EH (cell line): Measurements from ENCODE around the gene GABARAPL2.
"Not testable (repeated sequence)": the region's sequence is repeated elsewhere in the genome, so short reads cannot be mapped to it uniquely, and the experiment has no call there.

Source experiments
- DNase-seq: peaks from one replicate; pipeline ENCODE4 v3.0.0-alpha.2; 2015; ENCODE audit warnings: low read depth

Gene GABARAPL2

DNA sequence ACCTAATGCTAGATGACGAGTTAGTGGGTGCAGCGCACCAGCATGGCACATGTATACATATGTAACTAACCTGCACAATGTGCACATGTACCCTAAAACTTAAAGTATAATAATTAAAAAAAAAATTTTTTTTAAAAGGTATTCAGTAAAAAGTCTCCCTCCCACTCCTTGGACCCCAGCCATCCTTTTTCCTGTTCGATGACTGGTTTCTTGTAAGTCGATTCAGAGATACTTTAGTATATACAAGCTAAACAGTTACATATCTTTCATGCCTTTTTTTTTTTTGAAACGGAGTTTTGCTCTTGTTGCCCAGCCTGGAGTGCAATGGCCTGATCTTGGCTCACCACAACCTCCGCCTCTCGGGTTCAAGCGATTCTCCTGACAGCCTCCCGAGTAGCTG is 25.7 kb downstream of the GABARAPL2 start:
- not testable (repeated sequence) for DNase-seq

GRCh38 chr16:75593308-75593707 is 27.1 kb downstream of the GABARAPL2 start:
- DNase-seq, result no peak

DNA sequence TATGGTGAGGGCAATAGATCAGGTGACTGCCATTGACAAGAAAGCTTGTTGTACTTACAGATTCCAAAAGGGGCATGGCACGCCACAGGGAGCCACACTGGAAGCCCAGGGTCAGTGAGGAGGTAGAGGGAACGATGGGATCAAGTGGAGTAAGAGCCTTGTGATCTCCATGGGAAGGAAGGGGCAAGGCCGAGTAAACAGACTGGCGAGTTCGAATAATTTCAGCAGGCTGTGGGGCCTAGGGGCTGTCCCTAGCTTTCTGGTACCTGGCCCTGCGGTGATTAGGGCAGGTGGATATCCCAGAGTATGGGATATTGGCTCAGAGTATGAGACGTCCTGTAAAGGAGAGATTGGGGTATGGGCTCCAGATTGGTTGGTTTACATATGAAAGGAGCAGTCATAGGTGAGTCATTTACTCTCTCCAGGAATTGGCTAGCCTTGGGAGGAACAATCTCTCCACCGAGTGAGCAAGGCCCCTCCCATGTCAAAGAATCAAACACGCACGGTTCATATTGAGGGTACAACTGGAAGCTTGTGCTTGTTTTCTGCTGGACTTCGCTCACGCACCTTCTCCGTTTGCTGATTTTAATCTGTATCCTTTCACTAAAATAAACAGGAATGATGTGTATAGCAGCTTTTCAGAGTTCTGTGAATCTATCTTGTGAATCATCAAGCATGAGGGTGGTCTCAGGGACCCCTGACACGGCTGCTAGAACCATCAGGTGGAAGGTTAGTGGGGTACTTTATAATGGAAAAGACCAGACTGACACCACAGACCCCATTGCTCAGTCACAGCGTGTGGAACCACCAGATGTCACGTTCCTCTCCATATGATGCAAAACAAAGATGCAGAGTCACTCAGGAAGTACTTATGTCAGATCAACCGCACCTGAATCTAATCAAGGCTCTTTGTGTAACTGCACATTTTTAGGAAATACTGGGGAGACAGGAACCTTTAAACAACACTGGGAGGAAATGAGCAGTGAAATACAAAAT is 27.9 kb downstream of the GABARAPL2 start:
- peak; percentile 68 for DNase-seq

GRCh38 chr16:75599452-75600277 is 33.5 kb downstream of the GABARAPL2 start:
- peak; percentile 24 for DNase-seq

DNA sequence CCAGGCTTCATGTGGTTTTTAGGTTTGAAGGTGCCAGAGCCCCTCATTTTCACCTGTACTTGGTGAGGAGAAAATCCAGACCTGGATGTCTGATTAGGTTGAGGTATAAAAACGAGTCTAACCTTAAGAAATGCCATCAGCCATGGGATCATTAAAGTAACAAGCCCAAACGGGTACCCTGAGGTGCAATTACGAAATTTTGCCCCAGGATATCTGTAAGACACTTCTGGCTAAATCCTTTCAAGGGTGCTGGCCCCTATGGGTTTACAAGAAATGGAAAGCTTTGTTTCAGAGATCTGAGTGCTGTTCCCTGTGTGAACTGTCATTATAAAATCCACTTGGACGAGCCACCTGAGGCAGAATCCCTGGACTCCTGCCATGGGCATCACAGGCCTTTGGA is 37.1 kb downstream of the GABARAPL2 start:
- DNase-seq, result no peak

GRCh38 chr16:75606507-75606906 is 40.3 kb downstream of the GABARAPL2 start:
- no peak for DNase-seq

DNA sequence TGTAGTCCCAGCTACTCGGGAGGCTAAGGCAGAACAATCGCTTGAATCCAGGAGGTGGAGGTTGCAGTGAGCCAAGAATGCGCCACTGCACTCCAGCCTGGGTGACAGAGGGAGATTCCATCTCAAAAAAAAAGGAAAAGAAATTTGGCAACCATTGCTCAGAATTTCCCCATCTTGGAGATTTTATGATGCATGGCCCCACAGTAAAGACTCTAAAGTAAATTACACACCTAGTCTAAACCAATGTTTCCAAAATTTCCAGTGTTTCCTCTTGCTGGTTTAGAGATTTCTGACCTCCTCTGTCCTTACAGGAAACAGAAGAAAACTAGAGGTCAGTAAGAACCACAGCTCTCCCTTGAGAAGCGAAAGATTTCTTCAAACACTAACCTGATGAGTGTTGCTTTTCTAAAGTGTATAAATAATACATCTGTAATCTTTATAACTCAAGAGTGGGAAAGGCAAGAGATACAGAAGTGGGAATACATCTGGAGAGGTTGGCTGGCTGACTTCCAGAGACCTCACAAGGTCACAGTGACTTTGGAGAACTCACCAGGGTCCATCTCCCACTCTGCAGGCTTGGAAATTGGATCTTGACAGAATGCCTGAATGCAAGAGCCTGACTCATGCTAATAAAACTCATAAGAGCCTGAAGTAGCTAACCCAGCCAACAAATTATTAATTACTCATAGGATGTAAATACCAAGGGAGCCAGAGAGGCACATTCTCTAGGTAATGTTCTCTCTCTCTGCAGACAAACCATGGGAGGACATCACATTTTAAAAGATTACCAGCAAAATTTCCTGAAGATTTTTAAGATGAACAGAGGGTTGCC is 48.1 kb downstream of the GABARAPL2 start:
- peak; percentile 82 for DNase-seq

DNA sequence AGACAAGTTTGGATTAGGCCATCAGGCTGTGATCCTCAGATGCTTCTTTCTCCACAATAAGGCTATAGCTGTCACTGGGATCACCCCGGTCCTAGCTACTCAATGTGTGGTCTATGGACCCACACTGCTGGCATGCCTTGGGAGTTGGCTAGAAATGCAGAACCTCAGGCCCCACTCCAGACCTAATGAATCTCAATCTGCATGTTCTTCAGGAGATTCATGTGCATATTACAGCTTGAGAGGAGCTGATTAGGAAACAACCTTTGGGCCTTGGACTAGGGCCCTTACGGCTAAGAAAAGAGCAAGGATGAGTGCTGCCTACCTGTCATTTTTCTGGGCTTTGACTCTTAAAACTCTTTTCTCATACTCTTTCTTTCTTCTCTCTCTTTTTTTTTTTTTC is 49.4 kb downstream of the GABARAPL2 start:
- DNase-seq, result no peak

DNA sequence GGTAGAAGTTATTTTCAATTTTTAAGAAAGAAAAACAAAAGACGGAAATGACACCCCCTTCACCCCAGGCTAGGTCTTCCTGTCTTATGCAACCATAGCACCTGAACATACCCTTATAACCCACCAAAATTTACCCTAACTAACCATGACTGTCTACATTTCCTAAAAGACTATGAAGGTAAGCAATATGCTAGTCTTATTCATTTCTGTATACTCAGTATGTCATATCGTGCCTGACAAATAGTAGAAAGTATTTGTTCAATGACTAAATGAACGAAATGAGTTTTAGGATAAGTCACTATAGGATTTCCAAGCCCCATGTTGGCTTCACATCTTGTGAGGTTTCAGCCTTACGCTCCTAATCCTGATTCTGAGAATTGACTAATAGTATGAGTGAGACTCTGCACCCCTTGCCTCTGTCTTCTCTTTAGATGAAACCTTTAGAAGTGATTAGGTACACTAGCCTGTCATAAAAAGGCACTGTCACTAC is 50.4 kb downstream of the GABARAPL2 start:
- no peak for DNase-seq

- no peak for DNase-seq
Observed at GRCh38 chr16:75617121-75617520, 50.9 kb downstream of the GABARAPL2 start.

GRCh38 chr16:75618780-75619179 is 52.6 kb downstream of the GABARAPL2 start:
- no peak for DNase-seq

DNA sequence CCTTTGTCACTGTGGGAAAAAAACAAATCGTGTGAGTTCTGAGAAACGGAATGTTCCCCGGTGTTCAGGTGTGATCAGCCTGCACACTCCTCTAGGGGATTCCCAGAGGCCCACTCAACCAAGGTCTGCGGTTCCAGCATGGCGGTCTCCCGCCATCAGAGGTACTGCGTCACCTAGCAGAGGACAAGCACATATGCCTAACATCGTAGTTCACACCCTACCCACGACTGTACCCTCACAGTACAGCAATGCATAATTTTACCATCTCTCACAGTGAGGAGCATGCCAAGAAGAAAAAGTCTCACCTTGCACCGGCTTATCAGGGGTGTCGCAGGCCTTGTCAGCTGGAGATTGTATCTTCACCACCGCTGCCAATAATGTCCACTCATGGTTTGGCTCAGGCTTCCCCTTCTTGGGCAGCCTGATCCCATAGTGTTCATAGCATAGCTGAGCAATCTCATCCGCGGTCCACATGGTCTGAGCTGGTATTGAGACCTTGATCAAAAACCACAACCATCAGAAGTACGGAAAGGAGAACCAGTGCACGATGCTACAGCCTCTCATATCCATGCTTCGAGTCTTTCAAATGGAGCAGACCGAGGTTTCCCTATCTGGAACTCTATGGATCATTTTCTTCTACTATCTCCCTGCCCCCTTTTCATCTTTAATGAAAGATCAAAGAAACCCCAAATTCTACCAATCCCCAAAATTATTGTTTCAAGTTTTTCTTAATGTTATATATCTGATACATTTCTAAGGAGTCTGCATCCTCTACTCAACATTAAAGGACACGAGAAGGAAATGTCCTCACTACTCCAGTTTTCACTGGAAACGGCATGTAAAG is 54.4 kb downstream of the GABARAPL2 start:
- DNase-seq, result no peak

- peak; percentile 61 for DNase-seq
Observed at GRCh38 chr16:75621170-75621477, 54.9 kb downstream of the GABARAPL2 start.

DNA sequence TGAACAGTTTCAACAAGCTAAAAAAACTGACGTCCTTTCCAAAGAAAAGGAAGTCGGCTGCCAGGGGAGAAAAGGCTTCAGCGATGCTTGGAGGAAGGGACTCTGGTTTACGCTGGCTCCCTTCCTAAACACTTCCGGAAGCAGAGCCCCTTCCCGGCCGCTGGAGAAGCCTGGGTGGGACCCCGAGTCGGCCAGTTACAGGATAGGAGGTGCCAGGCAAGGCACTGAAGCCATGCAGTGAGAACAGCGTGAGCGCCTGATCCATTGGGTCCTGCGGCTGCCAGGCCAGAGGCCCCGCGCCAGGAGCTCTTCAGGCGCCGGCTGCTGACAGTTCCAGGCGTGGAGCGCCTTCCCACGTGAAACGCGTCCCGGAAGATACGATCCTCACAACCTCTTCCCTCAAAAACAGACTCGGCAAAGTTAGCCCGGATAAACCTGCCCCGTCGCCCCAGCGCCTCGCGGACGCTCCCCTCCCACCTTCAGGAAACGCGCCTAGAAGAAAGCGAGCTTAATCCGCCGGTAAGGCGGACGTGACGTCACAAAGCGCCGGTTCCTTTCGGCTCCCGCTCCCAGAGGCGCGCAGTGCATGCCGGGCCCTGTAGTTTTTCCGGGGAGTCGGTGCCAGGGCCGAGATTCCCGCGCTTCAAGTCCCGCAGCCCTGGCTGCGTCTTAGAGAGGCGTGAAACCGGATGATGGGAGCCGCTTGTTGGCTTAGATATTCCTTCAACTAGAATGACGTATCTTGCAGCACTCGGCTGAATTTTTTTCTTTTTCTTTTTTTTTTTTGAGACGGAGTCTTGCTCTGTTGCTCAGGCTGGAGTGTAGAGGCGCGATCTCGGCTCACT is 56.8 kb downstream of the GABARAPL2 start, which contains the start of gene ADAT1:
ADAT1 (minus strand) TSS at position 521 of the 845 bp plus-strand sequence. CDS start 2,482 bp downstream, outside the sequence.
- peak; percentile 98 for DNase-seq

DNA sequence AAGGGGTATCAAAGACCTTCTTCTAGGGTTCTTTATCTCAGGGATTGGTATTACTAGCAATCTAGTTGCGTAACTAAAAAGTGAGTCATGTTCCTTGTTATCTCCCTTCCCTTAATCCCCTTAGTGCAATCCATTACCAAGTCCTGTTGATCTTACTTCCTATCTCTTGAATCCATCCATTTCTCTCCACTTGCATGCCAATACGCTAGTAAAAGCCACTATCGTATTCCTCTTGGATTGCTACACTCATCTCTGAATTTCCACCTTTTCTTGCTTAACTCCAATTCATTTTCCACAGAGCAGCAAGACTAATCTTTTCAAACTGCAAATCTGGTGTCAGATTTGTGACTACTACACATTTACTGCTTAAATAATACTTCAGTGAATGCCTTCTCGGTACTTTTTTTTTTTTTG is 58.7 kb downstream of the GABARAPL2 start:
- DNase-seq, result peak; percentile 49

DNA sequence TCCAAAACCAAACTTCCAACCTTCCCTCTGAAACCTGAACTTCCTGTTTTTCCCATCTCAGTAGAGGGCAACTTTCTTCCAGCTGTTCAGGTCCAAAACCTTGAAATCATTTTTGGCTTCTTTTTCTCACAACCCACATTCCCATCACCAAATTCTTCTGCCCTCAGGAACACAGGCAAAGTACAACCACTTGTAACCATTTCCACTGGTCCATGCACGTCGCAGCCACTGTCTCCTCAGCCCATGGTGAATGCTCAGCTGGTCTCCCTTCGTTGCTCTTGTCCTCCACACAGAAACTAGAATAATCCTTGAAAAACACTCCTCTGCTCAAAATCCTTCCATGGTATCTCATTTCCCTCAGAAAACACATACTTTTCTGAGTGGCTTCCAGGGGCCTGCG is 60.6 kb downstream of the GABARAPL2 start:
- no peak for DNase-seq
